Epithelial cell of esophagus (primary cell): ENCODE measurements around the gene CEACAM20.
"Not testable (repeated sequence)": the region's sequence is repeated elsewhere in the genome, so short reads cannot be mapped to it uniquely, and the experiment has no call there.

ENCODE experiments used
- DNase-seq: peaks from one replicate; pipeline ENCODE4 v3.0.0; 2010; ENCODE audit warnings: low read depth
- H3K4me3 ChIP-seq: 2 replicates; pipeline ENCODE4 v1.5.1; 2011; ENCODE audit warnings: mild to moderate bottlenecking, low read length, control low read depth
- CTCF ChIP-seq: IDR thresholded peaks from 2 replicates; pipeline ENCODE4 v1.5.1; 2011; ENCODE audit warnings: low read depth, mild to moderate bottlenecking, low read length, control low read depth, inconsistent platforms; ENCODE audit not compliant: insufficient read depth; ENCODE audit errors: missing control alignments

Gene CEACAM20

GRCh38 chr19:44548736-44549135, 19.3 kb upstream of the CEACAM20 start:
- TF ChIP-seq CTCF, result no peak
- peak; percentile 54 for DNase-seq
- no peak overlapping the region for H3K4me3 ChIP-seq

- H3K4me3 ChIP-seq, result no peak overlapping the region
- no peak for DNase-seq
- TF ChIP-seq CTCF, result no peak
Observed at GRCh38 chr19:44544031-44544430, 14.6 kb upstream of the CEACAM20 start.

- no peak overlapping the region for H3K4me3 ChIP-seq
- TF ChIP-seq CTCF, result no peak
- no peak for DNase-seq
Observed at GRCh38 chr19:44542671-44543070, 13.2 kb upstream of the CEACAM20 start.

- no peak overlapping the region for H3K4me3 ChIP-seq
- no peak for TF ChIP-seq CTCF
- no peak for DNase-seq
Observed at GRCh38 chr19:44540736-44541135, 11.3 kb upstream of the CEACAM20 start.

GRCh38 chr19:44539991-44540390, 10.5 kb upstream of the CEACAM20 start:
- TF ChIP-seq CTCF, result no peak
- DNase-seq, result no peak
- no peak overlapping the region for H3K4me3 ChIP-seq

GRCh38 chr19:44539236-44539826, 9.9 kb upstream of the CEACAM20 start:
- TF ChIP-seq CTCF, result no peak
- peak; percentile 74 for DNase-seq
- H3K4me3 ChIP-seq, result no peak overlapping the region

- DNase-seq, H3K4me3 ChIP-seq: not testable (repeated sequence)
Observed at GRCh38 chr19:44535361-44535760, 5.9 kb upstream of the CEACAM20 start.
